ENCODE measurements around the gene SLC39A1. TPM values are rescaled to one million over a fixed set of nuclear protein-coding genes. Genes with fewer than 3 reads are reported as not detected.

Gene SLC39A1
- total RNA-seq, 4 donors from 2014 or later = 88.6 to 105 (median 98.8) TPM

- H3K4me3 ChIP-seq (ENCODE audit: low read depth, poor library complexity, severe bottlenecking) = peak overlapping the region; percentile 50
- intact Hi-C loops (cut with DNase I; ENCODE audit: low total_unique reads) = no loop called here
- no peak for DNase-seq (ENCODE audit: low spot score in 2 of 2)
- TF ChIP-seq CTCF (IDR thresholded peaks at IDR 0.05) (no peak), POLR2A (IDR thresholded peaks at IDR 0.05) (no peak)
- WGBS, 2 donors = 0 to 1% methylated on average over 13 to 22 of the region's 22 CpGs
Measured at GRCh38 chr1:153963850-153964331, 554 bp upstream of the SLC39A1 start.

- TF ChIP-seq POLR2A (IDR thresholded peaks at IDR 0.05) = no peak
- no peak for TF ChIP-seq CTCF (IDR thresholded peaks at IDR 0.05)
- intact Hi-C loops (cut with DNase I; ENCODE audit: low total_unique reads) = no loop called here
- peak overlapping the region; percentile 50 for H3K4me3 ChIP-seq (ENCODE audit: low read depth, poor library complexity, severe bottlenecking)
- DNase-seq (ENCODE audit: low spot score in 2 of 2) = no peak
- 27 to 35% methylated on average over 15 to 16 of the region's 16 CpGs for WGBS, 2 donors
Measured at GRCh38 chr1:153962088-153963029, 978 bp downstream of the SLC39A1 start.

GRCh38 chr1:153961421-153961820 is 1.9 kb downstream of the SLC39A1 start:
- intact Hi-C loops (cut with DNase I; ENCODE audit: low total_unique reads) = no loop called here
- 65 to 69% methylated on average over 4 of the region's 4 CpGs for WGBS, 2 donors
- DNase-seq (ENCODE audit: low spot score in 2 of 2) = no peak
- TF ChIP-seq CTCF (IDR thresholded peaks at IDR 0.05) (no peak), POLR2A (IDR thresholded peaks at IDR 0.05) (no peak)
- no peak overlapping the region for H3K4me3 ChIP-seq (ENCODE audit: low read depth, poor library complexity, severe bottlenecking)

GRCh38 chr1:153960206-153960605 is 3.1 kb downstream of the SLC39A1 start:
- intact Hi-C loops (cut with DNase I; ENCODE audit: low total_unique reads) = no loop called here
- no peak for TF ChIP-seq POLR2A (IDR thresholded peaks at IDR 0.05)
- TF ChIP-seq CTCF (IDR thresholded peaks at IDR 0.05) = no peak
- DNase-seq (ENCODE audit: low spot score in 2 of 2) = no peak
- no peak overlapping the region for H3K4me3 ChIP-seq (ENCODE audit: low read depth, poor library complexity, severe bottlenecking)
- WGBS, 2 donors = 56 to 63% methylated on average over 2 to 11 of the region's 11 CpGs

GRCh38 chr1:153959454-153959853 is 3.9 kb downstream of the SLC39A1 start:
- no peak for DNase-seq (ENCODE audit: low spot score in 2 of 2)
- WGBS, 2 donors = 58 to 77% methylated on average over 3 of the region's 3 CpGs
- no peak for TF ChIP-seq POLR2A (IDR thresholded peaks at IDR 0.05)
- no peak for TF ChIP-seq CTCF (IDR thresholded peaks at IDR 0.05)
- H3K4me3 ChIP-seq (ENCODE audit: low read depth, poor library complexity, severe bottlenecking) = no peak overlapping the region
- intact Hi-C loops (cut with DNase I; ENCODE audit: low total_unique reads) = no loop called here

All from lower leg skin (tissue), 4 donors.